Fibroblast of lung (primary cell): ENCODE results near the gene RPL19. TPM values are rescaled to one million over a fixed set of nuclear protein-coding genes. Genes with fewer than 3 reads are reported as not detected.

Source experiments
- DNase-seq, 2 donors: peaks; one replicate each; pipeline versions ENCODE4 v3.0.0 to v3.0.0-alpha.2; 2010; ENCODE audit warnings: low read depth in 2 of 2
- H2AFZ ChIP-seq: 2 replicates; pipeline ENCODE4 v1.5.1; 2012; ENCODE audit warnings: low read length, control low read depth, inconsistent platforms
- H3K27ac ChIP-seq: 2 replicates; pipeline ENCODE4 v1.5.1; 2011; ENCODE audit warnings: low read length, control low read depth; ENCODE audit not compliant: insufficient read depth
- H3K27me3 ChIP-seq: 2 replicates; pipeline ENCODE4 v1.5.1; 2011; ENCODE audit warnings: mild to moderate bottlenecking, low read length; ENCODE audit not compliant: control insufficient read depth, insufficient read depth
- H3K36me3 ChIP-seq: 2 replicates; pipeline ENCODE4 v1.5.1; 2011; ENCODE audit warnings: low read length; ENCODE audit not compliant: control insufficient read depth, insufficient read depth
- H3K4me1 ChIP-seq: 2 replicates; pipeline ENCODE4 v1.5.1; 2011; ENCODE audit warnings: low read length; ENCODE audit not compliant: control insufficient read depth, insufficient read depth; ENCODE audit errors: extremely low read depth
- H3K4me2 ChIP-seq: 2 replicates; pipeline ENCODE4 v1.5.1; 2011; ENCODE audit warnings: low read length, control low read depth; ENCODE audit not compliant: insufficient read depth; ENCODE audit errors: extremely low read depth
- H3K4me3 ChIP-seq, 4 experiments: fragments of 200-600 bp in 1 of 4; sonication (generic) in 1 of 4; replicated peaks in 1 of 4; 2 replicates each; pipeline ENCODE4 v1.5.1; 2011 to 2016; ENCODE audit warnings: low read length in 4 of 4, low read depth in 3 of 4, mild to moderate bottlenecking in 3 of 4, control low read depth in 2 of 4, inconsistent platforms in 1 of 4, mixed read lengths in 1 of 4; ENCODE audit not compliant: insufficient read depth in 1 of 4; ENCODE audit errors: control extremely low read depth in 1 of 4
- H3K79me2 ChIP-seq: 2 replicates; pipeline ENCODE4 v1.5.1; 2012; ENCODE audit warnings: mild to moderate bottlenecking, low read length, inconsistent platforms; ENCODE audit not compliant: control insufficient read depth, insufficient read depth
- H3K9ac ChIP-seq: 2 replicates; pipeline ENCODE4 v1.5.1; 2011; ENCODE audit warnings: mild to moderate bottlenecking, low read length, control low read depth; ENCODE audit not compliant: insufficient read depth
- H3K9me3 ChIP-seq: 2 replicates; pipeline ENCODE4 v1.5.1; 2012; ENCODE audit warnings: low read depth, low read length; ENCODE audit not compliant: control insufficient read depth, insufficient read depth
- H4K20me1 ChIP-seq: 2 replicates; pipeline ENCODE4 v1.5.1; 2011; ENCODE audit warnings: low read length; ENCODE audit not compliant: control insufficient read depth, insufficient read depth; ENCODE audit errors: extremely low read depth
- CTCF ChIP-seq, 2 donors: IDR thresholded peaks in 1 of 2; conservative IDR thresholded peaks in 1 of 2; 1 replicate in 1 of 2; 2 replicates in 1 of 2; pipeline ENCODE4 v1.5.1; 2011 to 2012; ENCODE audit warnings: low read length in 2 of 2, control low read depth in 1 of 2, inconsistent platforms in 1 of 2, low read depth in 1 of 2, mild to moderate bottlenecking in 1 of 2
- EZH2 ChIP-seq: IDR thresholded peaks from 2 replicates; pipeline ENCODE4 v1.5.1; 2012; ENCODE audit warnings: low read length, control low read depth, mild to moderate bottlenecking; ENCODE audit errors: missing control alignments
- polyA plus RNA-seq, 2 donors: library from polyadenylated mRNA; depleted of rRNA in 1 of 2; stranded (reverse) in 1 of 2; unstranded in 1 of 2; fragments of >200 nt; gene quantifications; 2 replicates each; pipeline ENCODE4 v1.2.1, GENCODE V29; 2011 to 2012; ENCODE audit warnings: missing spikeins in 1 of 2
- total RNA-seq: library from RNA; depleted of rRNA; stranded (reverse); fragments of >200 nt; gene quantifications from 2 replicates; pipeline ENCODE4 v1.2.1, GENCODE V29; 2014

RPL19 gene
- total and polyA plus RNA-seq, 2 donors (not counting 1 experiment from before 2014, with no cell fraction given), result 1,378 to 1,814 TPM

DNA sequence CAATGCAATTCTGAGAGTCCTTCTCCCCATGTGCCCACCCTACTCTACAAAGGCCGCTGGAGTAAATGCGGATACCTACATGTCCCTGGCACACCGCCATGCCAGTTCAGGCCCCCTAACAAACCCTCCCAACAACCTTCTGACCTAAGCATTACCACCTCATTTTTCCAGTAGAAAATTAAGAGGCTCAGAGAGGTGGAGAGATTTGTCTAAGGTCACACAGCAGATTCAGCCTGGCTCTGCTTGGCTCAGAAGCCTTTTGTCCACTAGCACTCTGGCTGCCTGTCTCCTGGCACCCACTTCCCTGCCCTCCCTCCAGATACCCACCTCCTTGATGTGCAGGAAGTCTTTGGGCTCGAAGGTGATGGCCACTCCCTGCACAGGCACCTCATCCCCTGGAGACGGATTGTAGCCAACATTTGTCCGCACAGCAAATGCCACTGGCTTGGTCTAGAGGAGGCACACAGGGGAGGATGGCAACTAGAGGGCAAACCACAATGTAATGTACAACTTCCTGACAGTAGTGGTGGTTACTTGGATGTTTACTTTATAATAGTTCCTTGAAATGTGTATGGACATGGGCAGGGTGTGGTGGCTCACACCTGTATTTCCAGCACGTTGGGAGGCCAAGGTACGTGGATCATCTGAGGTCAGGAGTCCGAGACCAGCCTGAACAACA is 12.8 kb upstream of the RPL19 start:
- TF ChIP-seq EZH2 (no peak), CTCF (conservative IDR thresholded peaks at IDR 0.05 in 1 of 2, IDR thresholded peaks at IDR 0.05 in 1 of 2; ENCODE audit: low read depth in 1 of 2, low read length in 2 of 2) (no peak)
- H4K20me1 ChIP-seq, result no peaks in the 10 kb centered on the region
- no peak overlapping the region for H3K4me2 ChIP-seq
- H3K27me3 ChIP-seq, result no peaks in the 10 kb centered on the region
- H3K9ac ChIP-seq, result no peak overlapping the region
- H3K36me3 ChIP-seq, result peaks cover 29% of the 10 kb centered on the region
- H3K79me2 ChIP-seq, result no peaks in the 10 kb centered on the region
- no peaks in the 10 kb centered on the region for H3K4me1 ChIP-seq
- H2AFZ ChIP-seq, result no peak overlapping the region
- H3K27ac ChIP-seq, result no peak overlapping the region
- no peaks in the 10 kb centered on the region for H3K9me3 ChIP-seq
- DNase-seq, result no peak
- no peak overlapping the region for H3K4me3 ChIP-seq

GRCh38 chr17:39191750-39192510 is 8.2 kb upstream of the RPL19 start:
- DNase-seq, result no peak
- TF ChIP-seq EZH2, result no peak
- TF ChIP-seq CTCF (conservative IDR thresholded peaks at IDR 0.05 in 1 of 2, IDR thresholded peaks at IDR 0.05 in 1 of 2; ENCODE audit: low read depth in 1 of 2, low read length in 2 of 2), result no peak
- Histone ChIP-seq H2AFZ (no peak overlapping the region), H3K36me3 (peaks cover 21% of the 10 kb centered on the region), H3K27me3 (no peaks in the 10 kb centered on the region), H3K79me2 (peaks cover 14% of the 10 kb centered on the region), H3K4me3 (no peak overlapping the region), H3K9me3 (no peaks in the 10 kb centered on the region), H3K9ac (no peak overlapping the region), H4K20me1 (no peaks in the 10 kb centered on the region), H3K4me2 (no peak overlapping the region), H3K27ac (no peak overlapping the region), H3K4me1 (peaks cover 6% of the 10 kb centered on the region)

- no peak for DNase-seq
- Histone ChIP-seq H2AFZ (no peak overlapping the region), H3K4me1 (peaks cover 8% of the 10 kb centered on the region)
Measured at GRCh38 chr17:39192901-39193300, 7.2 kb upstream of the RPL19 start.

More at GRCh38 chr17:39192901-39193300, 7.2 kb upstream of the RPL19 start:
- Histone ChIP-seq H3K79me2 (peaks cover 14% of the 10 kb centered on the region), H3K27me3 (no peaks in the 10 kb centered on the region), H4K20me1 (no peaks in the 10 kb centered on the region), H3K9ac (no peak overlapping the region), H3K4me3 (no peak overlapping the region), H3K4me2 (no peak overlapping the region), H3K27ac (no peak overlapping the region), H3K36me3 (peaks cover 17% of the 10 kb centered on the region), H3K9me3 (no peaks in the 10 kb centered on the region)
- TF ChIP-seq EZH2 (no peak), CTCF (conservative IDR thresholded peaks at IDR 0.05 in 1 of 2, IDR thresholded peaks at IDR 0.05 in 1 of 2; ENCODE audit: low read depth in 1 of 2, low read length in 2 of 2) (no peak)
